GM19240 (cell line): ENCODE measurements around the gene GPR153.
A peak's percentile ranks its signal among the peaks of the same experiment; 100 is the strongest.

Experiments
- DNase-seq: peaks from one replicate; pipeline ENCODE4 v3.0.0; 2011; ENCODE audit warnings: low spot score; ENCODE audit not compliant: insufficient read length

Gene GPR153

GRCh38 chr1:6249739-6250689 lies 10.9 kb downstream of the GPR153 start:
- DNase-seq, result no peak

GRCh38 chr1:6248932-6249738 lies 11.8 kb downstream of the GPR153 start:
- no peak for DNase-seq

- no peak for DNase-seq
Observed at GRCh38 chr1:6248161-6248776, 12.6 kb downstream of the GPR153 start.

- no peak for DNase-seq
Observed at GRCh38 chr1:6247651-6248050, 13.2 kb downstream of the GPR153 start.

GRCh38 chr1:6246497-6247467 lies 14.1 kb downstream of the GPR153 start:
- peak; percentile 97 for DNase-seq

GRCh38 chr1:6245869-6246496 lies 14.9 kb downstream of the GPR153 start:
- peak; percentile 59 for DNase-seq

GRCh38 chr1:6245086-6245868 lies 15.6 kb downstream of the GPR153 start:
- peak; percentile 91 for DNase-seq

- DNase-seq, result no peak
Observed at GRCh38 chr1:6244401-6245049, 16.4 kb downstream of the GPR153 start.

GRCh38 chr1:6243993-6244392 lies 16.9 kb downstream of the GPR153 start, which contains the start of gene HES3:
Gene HES3, plus strand, starts transcription at chr1:6244179. Its CDS starts 187 bp downstream, at chr1:6244366.
- no peak for DNase-seq

GRCh38 chr1:6243053-6243834 lies 17.7 kb downstream of the GPR153 start:
- no peak for DNase-seq

- DNase-seq, result no peak
Observed at GRCh38 chr1:6241887-6242740, 18.8 kb downstream of the GPR153 start.

- DNase-seq, result no peak
Observed at GRCh38 chr1:6241107-6241886, 19.6 kb downstream of the GPR153 start.

- no peak for DNase-seq
Observed at GRCh38 chr1:6239950-6240768, 20.7 kb downstream of the GPR153 start.

GRCh38 chr1:6239213-6239752 lies 21.6 kb downstream of the GPR153 start:
- no peak for DNase-seq

GRCh38 chr1:6237093-6237492 lies 23.8 kb downstream of the GPR153 start:
- no peak for DNase-seq
